ENCODE results near the gene THADA. TPM values are rescaled to one million over a fixed set of nuclear protein-coding genes. Genes with fewer than 3 reads are reported as not detected.

The THADA gene
- total and polyA plus RNA-seq, 12 donors: 7.5 to 18.0 (median 15.2) TPM

DNA sequence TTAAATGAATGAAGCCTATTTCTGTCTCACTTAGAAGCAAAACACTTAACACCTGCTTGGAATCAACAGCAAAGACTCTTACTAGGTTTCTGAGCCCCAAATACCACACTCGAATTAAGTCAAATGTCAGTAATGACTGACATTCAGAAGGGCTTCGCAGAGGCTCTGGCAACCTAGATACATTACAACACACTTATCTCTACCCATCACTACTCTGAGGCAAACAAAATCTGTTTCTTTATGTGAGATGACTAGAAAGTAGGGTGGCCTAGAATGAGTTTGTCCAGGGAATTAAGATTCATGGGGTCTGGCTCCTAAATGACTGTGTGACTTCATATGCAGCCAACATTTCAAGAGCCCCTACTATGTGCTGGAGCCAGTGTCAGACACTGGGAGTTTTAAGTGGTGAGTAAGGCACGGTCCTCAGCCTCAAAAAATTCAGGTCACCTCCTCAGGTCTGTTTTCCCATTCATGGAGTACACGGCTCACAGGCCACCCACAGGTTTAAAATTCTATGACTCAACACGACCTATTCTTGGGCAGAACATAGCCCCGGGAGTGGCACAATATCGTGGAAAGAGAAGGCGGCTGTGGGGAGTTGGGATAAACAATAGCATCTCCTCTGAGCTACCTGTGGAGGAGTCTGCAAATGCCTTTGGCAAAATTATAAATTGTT, 219.2 kb downstream of the THADA start:
- intact Hi-C loops (cut with DNase I): no loop called here
- no peaks in the 10 kb centered on the region for H3K36me3 ChIP-seq
- H3K27me3 ChIP-seq: no peaks in the 10 kb centered on the region
- ATAC-seq (peak in 1 of 8 donors; percentile 19), DNase-seq (no peak)
- H3K9me3 ChIP-seq: no peaks in the 10 kb centered on the region
- peak overlapping the region in 3 of 10 donors; percentile 18 to 51 (median 24) for H3K27ac ChIP-seq
- H3K4me1 ChIP-seq: peaks cover 0 to 19% (median 12%) of the 10 kb centered on the region in 9 donors
- TF ChIP-seq, protein P1, sequence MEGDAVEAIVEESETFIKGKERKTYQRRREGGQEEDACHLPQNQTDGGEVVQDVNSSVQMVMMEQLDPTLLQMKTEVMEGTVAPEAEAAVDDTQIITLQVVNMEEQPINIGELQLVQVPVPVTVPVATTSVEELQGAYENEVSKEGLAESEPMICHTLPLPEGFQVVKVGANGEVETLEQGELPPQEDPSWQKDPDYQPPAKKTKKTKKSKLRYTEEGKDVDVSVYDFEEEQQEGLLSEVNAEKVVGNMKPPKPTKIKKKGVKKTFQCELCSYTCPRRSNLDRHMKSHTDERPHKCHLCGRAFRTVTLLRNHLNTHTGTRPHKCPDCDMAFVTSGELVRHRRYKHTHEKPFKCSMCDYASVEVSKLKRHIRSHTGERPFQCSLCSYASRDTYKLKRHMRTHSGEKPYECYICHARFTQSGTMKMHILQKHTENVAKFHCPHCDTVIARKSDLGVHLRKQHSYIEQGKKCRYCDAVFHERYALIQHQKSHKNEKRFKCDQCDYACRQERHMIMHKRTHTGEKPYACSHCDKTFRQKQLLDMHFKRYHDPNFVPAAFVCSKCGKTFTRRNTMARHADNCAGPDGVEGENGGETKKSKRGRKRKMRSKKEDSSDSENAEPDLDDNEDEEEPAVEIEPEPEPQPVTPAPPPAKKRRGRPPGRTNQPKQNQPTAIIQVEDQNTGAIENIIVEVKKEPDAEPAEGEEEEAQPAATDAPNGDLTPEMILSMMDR (IDR thresholded peaks at IDR 0.05): no peak
- H3K4me3 ChIP-seq: no peak overlapping the region
- WGBS, 2 donors: 83 to 84% methylated on average over 8 of the region's 8 CpGs

DNA sequence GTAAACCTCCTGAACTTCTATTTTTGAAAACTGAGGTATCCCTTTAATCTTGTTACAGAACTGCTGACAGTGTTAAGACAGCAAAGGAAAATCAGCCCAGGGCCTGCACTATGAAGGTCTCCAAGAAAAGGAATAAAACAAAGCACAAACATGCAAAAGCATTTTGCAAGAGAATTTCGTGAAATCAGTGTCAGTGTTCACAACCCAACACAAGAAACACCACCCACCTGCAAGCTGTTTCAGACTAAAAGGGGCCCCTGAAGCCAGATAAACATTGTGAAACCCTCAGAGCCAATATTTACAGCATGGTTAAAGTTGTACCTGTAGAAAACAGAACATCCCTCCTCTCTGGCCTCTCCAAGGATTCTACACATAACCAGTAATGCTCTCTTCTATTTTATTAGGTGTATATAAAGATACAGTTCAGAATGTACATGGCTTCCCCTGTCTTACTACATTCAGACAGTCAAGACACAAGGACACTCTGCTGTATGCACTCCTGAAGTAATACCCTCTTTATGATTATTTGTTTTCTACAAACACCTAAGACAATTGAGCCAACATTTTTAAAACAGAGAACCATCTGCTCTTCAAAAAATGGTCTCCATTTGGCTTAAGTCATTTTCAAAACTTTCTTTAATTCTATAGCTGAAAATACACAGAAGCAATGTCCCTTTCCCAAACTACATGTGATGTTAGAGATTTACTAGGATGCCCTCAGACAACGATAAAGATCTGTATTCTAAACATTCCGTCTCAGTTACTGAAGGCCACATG, 219.9 kb downstream of the THADA start:
- peak in 3 of 8 donors; percentile 54 to 65 (median 56) for ATAC-seq
- peak overlapping the region in 7 of 10 donors; percentile 1 to 51 (median 24) for H3K27ac ChIP-seq
- peaks cover 0 to 26% (median 14%) of the 10 kb centered on the region in 9 donors for H3K4me1 ChIP-seq
- TF ChIP-seq, protein P1 (IDR thresholded peaks at IDR 0.05): no peak
- DNase-seq: no peak
- no peaks in the 10 kb centered on the region for H3K27me3 ChIP-seq
- H3K9me3 ChIP-seq: no peaks in the 10 kb centered on the region
- no peak overlapping the region for H3K4me3 ChIP-seq
- 53 to 63% methylated on average over 3 of the region's 3 CpGs for WGBS, 2 donors
- H3K36me3 ChIP-seq: no peaks in the 10 kb centered on the region
- intact Hi-C loops (cut with DNase I): no loop called here

DNA sequence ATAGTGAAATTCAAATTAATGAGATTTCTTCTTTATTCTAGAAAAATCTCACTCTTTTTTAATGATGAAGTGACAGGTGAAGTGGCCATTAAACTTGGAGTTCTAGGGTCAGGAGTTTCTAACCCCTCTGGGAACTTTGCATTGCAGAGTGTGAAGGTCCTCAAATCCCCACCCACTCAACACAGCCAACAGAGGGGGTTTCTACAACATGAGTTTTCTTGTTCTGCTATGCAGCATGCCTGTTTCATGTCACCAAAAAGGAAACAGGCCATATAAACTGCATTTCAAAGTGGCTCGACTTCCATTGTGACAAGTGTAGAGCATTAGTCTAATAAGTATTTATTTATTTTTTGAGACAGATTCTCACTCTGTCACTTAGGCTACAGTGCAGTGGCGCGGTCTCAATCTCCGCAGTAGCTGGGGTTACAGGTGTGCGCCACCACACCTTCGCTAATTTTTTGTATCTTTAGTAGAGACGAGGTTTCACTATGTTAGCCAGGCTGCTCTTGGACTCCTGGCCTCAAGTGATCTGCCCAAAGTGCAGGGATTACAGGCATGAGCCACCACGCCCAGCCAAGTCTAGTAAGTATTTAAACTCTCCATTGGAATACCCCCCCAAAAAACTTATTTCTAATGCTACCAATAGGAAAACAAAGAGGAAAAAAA, 223.3 kb downstream of the THADA start:
- DNase-seq: no peak
- H3K4me3 ChIP-seq: no peak overlapping the region
- H3K27ac ChIP-seq: no peak overlapping the region
- WGBS, 2 donors: 91 to 94% methylated on average over 8 of the region's 8 CpGs
- H3K36me3 ChIP-seq: no peaks in the 10 kb centered on the region
- no peaks in the 10 kb centered on the region for H3K9me3 ChIP-seq
- H3K27me3 ChIP-seq: no peaks in the 10 kb centered on the region
- peaks cover 10 to 47% (median 30%) of the 10 kb centered on the region in 9 donors for H3K4me1 ChIP-seq
- intact Hi-C loops (cut with DNase I): no loop called here
- TF ChIP-seq, protein P1 (IDR thresholded peaks at IDR 0.05): no peak
- ATAC-seq: no peak

DNA sequence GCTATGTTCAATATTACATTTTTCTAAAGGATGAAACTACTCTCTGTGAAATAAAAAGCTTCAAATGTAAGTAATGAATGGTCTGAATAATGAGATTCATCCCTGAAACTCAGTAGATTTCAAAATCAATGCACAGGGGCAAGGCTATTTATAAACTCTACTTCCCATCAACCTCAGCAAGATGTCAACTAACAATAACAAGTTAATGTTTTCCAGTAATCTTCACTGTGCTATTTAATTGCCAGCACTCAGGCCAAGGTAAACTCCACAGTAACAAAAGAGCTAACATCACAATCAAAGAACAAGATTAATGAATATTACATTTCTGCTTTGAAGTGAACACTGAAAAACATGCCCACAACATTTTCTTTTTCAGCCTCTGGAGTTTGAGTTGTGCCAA, 225.1 kb downstream of the THADA start:
- peaks cover 10 to 53% (median 22%) of the 10 kb centered on the region in 9 donors for H3K4me1 ChIP-seq
- H3K9me3 ChIP-seq: no peaks in the 10 kb centered on the region
- H3K27ac ChIP-seq: peak overlapping the region in 9 of 10 donors; percentile 6 to 67 (median 41)
- TF ChIP-seq, protein P1 (IDR thresholded peaks at IDR 0.05): no peak
- intact Hi-C loops (cut with DNase I): no loop called here
- H3K4me3 ChIP-seq: no peak overlapping the region
- H3K36me3 ChIP-seq: no peaks in the 10 kb centered on the region
- DNase-seq (no peak), ATAC-seq (peak in 7 of 8 donors; percentile 40 to 80 (median 66))
- no peaks in the 10 kb centered on the region for H3K27me3 ChIP-seq

Measured in heart right ventricle (tissue), 16 donors.